GM21576 (cell line): ENCODE results near the gene OXT.
"Not testable (repeated sequence)": the region's sequence is repeated elsewhere in the genome, so short reads cannot be mapped to it uniquely, and the experiment has no call there.

Experiments used
- ATAC-seq: cut with Tn5 transposase; IDR thresholded peaks from one replicate; pipeline ENCODE4 v1.9.1; 2021; ENCODE audit warnings: mild to moderate bottlenecking, moderate library complexity; ENCODE audit not compliant: unreplicated experiment

Gene OXT

DNA sequence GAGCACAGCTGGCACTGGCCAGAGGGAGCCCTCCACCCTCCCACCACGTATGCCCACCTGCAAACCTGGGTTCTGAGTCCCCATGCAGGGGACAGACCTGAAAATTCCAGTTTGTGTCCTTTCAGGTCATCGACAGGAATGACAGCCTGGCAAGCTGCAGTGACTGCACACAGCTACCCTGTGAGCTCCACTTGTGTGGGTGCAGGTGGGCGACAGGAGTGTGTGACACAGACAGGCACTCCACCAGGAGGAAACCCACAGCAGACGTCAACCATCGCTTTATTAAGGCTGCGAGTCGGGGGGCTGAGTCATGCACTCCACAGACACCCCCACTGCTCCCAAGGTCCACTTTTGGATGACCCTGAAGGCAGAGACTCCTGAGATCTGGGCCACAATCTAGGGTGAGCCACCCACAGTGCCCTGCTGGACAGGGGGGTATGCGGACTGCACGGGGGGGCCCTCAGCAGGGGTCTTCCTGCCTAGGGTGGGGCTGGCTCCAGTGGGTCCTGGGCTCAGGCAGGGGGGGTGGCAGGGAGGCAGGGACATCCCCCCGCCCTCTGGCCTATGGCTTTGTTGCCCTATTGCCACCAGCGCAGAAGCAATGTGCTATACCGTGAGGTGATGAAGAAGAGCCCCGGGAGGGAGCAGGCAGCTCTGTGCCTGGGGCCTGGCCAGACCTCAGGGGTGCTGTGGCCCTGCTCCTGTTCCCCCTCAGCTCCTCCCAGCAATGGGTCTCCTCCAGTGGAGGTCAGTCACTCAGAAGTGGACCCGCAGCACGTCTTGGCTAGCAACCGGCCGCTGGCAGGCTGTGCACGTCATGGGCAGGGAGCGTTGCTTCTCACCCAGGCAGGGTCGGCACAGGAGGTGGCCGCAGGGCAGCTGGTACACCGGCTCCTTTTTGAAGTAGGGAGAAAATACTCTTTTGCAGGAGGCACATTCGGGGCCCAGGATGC, 38.2 kb downstream of the OXT start:
- ATAC-seq, result no peak

DNA sequence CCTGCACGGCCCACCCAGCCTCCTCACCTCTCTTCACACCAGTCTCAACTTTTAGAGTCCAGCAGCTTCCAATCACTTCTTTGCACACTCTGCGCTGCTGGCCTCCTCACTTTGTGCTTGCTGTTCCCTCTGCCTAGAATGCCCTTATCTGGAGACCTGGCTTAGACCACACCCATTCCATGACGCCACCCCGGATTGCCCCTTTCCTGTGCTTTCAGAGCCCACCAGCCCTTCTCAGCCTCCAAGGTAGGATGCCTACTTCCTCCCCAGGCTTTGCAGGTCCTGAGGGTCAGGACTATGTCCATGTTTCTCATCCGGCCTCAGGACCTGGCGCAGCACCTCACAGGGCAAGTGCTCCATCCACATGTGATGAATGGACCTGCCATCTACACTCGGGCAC, 40.1 kb downstream of the OXT start:
- no peak for ATAC-seq

DNA sequence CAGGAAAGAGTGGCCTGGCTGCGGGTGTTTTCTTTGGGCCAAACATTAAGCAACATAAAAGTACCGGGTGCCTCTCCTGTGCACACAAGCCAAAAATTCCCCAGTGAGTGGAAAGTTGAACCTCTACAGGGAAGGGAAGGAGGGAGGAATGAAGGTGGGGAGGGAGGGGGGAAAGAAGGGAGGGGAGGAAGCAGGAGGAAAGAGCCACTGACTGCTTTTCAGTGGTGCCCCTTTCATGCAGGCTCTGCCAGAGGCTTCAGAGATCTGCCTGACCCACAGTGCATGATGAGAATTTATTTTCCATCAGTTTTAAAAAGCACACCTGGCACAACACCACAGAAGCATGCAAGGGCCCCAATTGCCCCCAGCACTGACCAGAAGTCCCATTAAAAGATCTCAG, 40.6 kb downstream of the OXT start:
- ATAC-seq, result no peak

DNA sequence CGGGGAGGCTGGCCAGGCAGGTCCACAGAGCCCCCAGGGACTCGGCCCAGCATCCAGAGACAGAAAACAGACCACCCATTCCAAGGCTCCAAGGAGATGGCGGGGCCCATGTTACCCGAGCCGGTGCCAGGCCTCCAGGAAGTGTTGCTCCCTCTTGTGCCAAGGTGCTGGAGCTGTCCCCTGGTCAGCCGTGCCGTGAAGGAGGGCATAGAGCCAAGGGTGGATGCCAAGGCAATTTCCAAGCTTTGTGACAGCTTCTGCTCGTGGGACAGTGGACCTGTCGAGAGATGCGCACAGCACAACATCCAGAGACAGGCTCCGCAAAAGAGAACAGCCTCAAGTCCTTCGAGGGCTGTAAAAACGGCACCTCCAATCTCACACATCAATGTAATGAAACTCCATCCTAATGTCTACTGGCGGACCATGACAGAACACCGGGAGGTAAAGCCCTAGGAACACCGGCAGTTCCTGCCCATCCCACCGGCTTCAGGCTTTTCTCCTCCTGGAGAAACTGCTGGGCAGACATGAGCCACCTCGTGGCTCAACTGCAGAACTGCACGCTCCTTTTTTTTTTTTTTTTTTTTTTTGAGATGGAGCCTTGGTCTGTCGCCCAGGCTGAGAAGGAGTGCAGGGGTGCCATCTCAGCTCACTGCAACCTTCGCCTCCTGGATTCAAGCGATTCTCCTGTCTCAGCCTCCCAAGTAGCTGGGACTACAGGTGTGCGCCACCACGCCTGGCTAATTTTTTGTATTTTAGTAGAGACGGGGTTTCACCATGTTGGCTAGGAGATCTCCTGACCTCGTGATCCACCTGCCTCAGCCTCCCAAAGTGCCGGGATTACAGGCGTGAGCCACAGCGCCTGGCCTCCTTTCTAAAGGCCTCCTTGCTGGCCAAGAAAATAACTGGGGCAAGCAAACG, 44.0 kb downstream of the OXT start:
- ATAC-seq, result no peak

GRCh38 chr20:3116341-3116740, 44.9 kb downstream of the OXT start:
- ATAC-seq, result no peak

DNA sequence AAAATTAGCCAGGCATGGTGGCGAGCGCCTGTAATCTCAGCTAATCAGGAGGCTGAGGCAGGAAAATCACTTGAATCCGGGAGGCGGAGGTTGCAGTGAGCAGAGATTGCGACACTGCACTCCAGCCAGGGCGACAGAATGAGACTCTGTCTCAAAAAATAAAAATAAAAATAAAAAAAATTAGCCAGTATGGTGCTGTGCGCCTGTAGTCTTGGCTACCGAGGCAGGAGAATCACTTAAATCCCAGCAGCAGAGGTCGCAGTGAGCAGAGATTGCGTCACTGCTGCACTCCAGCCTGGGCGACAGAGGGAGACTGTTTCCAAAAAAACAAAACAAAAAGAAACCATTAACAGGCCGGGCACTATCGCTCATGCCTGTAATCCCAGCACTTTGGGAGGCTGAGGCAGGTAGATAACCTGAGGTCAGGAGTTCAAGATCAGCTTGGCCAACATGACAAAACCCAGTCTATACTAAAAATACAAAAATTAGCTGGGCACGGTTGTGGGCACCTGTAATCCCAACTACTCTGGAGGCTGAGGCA, 46.5 kb downstream of the OXT start:
- not testable (repeated sequence) for ATAC-seq

GRCh38 chr20:3119044-3119443, 47.6 kb downstream of the OXT start:
- no peak for ATAC-seq

GRCh38 chr20:3121271-3121911, 50.0 kb downstream of the OXT start:
- no peak for ATAC-seq
